Activated CD8-positive, alpha-beta memory T cell treated with anti-CD3 and anti-CD28 coated beads for 48 hours (primary cell): ENCODE data around the gene RABEPK.
"Not testable (repeated sequence)": the region's sequence is repeated elsewhere in the genome, so short reads cannot be mapped to it uniquely, and the experiment has no call there.

Source experiments
- DNase-seq, 3 experiments: peaks; one replicate each; pipeline ENCODE4 v3.0.0-alpha.2; 2020; ENCODE audit warnings: low read depth in 2 of 3, low spot score in 2 of 3

The RABEPK gene

DNA sequence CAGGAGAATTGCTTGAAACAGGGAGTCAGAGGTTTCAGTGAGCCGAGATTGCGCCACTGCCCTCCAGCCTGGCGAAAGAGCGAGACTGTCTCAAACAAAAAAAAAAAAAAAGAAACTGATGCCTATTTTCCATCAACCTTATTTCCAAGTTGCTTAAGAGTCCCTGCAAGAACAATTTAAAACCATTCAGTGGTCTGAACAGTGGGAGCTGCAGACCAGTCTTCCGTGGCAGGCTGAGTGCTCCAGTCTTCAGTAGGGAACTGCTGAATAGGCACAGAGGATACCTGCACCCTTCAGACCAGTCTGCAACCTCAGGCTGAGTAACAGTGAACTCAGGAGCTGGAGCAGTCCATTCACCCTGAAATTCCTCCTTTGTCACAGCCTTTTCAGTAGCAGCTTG is 5.9 kb upstream of the RABEPK start:
- not testable (repeated sequence) for DNase-seq

DNA sequence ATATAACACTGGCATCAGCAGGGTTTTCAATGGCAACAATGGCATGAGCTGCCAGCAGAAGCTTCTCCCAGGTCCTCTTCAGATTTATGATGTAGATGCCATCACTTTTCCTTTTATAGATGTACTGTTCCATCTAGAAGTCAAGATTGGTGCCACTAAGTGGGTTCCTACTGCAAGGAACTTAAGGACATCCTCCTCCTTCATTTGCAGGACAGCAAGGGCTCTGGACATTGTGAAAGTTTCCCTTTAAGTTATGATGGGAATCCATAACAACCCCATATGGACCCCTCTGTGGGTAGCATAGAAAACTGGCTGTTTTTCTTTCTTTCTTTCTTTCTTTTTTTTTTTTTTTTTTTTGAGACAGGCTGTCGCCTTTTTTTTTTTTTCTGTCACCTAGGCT is 4.8 kb upstream of the RABEPK start:
- DNase-seq, result not testable (repeated sequence)

DNA sequence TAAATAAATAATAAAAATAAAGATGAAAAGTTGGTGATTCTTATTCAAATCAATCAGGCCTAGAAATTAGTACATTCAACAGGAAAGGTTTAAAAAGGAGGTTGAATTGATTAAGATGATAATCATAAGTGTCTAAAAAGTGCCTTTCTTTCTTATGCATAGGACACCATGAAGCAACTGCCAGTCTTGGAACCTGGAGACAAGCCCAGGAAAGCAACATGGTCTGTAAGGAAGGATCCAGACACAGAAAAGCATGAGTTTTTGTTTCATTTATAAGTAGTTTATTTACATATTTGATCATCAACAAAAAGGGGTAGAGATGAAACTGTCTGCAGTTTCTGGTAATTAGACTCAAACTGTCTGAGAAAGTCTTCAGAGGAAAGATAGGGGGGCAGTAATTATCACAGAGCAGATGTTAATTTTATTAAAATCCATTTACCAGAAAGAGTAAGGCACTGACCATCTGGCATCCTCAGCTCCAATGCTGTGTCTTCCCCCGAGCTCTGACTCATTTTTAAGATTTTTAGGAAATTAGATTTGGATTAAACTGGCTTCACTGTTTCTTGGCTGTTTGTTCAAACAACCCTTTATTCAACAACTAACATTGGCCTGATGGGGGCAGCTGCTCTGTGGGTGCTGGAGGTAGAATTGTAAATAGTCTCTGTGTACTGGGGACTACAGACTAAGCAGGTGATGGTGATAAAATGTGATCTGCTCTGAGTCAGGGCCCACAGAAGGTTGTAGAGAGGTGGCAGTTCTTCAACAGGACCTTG is 2.7 kb downstream of the RABEPK start:
- no peak for DNase-seq

DNA sequence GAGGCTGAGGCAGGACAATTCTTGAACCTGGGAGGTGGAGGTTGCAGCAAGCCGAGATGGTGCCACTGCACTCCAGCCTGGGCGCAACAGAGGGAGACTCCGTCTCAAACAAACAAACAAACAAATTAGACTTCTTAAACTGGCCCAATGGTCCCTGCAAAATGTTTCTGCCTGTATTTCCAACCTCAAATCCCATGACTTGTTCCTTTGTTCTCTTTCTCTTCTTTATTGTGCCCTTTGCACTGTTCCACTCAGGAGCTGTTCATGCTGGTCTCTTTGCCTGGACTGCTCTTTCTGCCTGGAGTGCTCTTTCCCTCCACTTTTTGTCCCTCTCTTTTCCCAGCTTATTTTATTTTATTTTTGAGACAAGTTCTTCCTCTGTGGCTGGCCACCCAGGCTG is 4.1 kb downstream of the RABEPK start:
- no peak for DNase-seq

DNA sequence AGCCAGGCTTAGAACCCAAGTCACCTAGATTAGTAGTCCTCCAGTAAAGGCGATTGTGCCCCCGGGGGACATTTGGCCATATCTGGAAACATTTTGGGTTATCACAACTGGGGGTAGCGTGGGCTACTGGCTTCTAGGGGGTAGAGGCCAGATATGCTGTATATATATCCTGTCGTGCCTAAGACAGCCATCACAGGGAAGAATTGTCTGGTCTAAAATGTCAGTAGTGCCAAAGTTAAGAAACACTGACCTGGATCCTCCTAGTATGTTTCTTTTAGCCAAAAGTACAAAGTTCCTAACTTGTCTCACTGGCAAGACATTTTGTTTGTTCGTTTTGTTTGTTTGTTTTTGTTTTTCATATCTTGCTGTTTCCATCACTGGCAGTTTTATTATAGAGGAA is 13.8 kb downstream of the RABEPK start:
- DNase-seq, result no peak

DNA sequence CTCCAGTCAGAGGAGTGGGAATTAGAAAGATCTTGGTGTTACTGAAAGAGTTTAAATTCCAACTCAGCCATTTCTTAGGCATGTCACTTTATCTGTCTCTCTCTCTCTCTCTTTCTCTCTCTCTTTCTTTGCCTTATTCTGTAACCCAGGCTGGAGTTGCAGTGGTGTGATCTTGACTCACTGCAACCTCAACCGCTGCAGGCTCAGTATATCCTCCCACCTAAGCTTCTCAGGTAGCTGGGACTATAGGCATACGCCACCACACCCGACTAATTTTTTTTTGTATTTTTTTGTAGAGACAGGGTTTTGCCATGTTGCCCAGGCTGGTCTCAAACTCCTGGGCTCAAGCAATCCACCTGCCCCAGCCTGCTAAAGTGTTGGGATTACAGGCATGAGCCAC is 18.3 kb downstream of the RABEPK start:
- no peak for DNase-seq

DNA sequence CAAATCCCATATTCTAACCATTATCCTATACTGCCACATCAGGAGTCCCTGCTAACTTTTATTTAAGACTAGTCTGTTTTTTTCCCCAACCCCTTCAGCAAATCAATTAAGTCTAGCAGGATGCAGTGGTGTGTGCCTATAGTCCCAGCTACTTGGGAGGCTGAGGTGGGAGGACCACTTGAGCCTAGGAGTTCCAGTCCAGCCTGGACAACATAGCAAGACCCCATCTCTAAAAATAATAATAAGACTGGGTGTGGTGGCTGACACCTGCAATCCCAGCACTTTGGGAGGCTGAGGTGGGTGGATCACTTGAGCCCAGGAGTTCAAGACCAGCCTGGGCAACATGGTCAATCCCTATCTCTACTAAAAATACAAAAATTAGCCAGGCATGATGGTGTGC is 24.5 kb downstream of the RABEPK start:
- DNase-seq, result not testable (repeated sequence)

DNA sequence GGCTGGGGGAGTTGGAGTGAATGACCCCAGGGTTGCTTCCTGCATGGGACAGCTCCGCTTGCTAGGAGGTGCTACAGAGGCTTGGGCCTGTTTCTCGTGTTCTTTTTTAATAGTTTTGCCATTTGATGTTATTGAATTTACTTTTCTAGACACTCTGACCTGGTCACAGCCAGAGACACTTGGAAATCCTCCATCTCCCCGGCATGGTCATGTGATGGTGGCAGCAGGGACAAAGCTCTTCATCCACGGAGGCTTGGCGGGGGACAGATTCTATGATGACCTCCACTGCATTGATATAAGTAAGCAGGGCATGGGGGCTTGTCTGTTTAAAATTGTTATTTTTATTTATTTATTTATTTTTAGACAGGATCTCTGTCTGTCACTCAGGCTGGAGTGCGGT is 27.4 kb downstream of the RABEPK start:
- DNase-seq, result no peak

DNA sequence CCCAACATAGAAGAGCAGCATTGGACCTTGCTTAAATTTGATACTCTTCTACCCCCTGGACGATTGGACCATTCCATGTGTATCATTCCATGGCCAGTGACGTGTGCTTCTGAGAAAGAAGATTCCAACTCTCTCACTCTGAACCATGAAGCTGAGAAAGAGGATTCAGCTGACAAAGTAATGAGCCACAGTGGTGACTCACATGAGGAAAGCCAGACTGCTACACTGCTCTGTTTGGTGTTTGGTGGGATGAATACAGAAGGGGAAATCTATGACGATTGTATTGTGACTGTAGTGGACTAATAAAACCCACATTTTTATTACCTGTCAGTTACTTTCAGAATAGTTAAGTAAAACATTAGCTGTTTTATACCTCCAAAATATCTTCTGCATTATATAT is 33.3 kb downstream of the RABEPK start:
- DNase-seq, result no peak

DNA sequence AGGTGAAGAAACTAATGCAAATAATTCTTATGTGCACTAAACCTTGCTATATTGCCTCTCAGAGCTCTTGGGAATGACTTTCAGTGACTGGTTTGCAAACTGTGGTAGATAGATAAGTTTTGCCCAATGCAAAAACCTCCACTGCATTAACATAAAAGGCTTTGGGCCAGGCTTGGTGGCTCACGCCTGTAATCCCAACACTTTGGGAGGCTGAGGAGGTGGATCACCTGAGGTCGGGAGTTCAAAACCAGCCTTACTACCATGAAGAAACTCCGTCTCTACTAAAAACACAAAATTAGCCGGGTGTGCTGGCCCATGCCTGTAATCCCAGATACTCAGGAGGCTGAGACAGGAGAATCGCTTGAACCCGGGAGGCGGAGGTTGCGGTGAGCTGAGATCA is 33.8 kb downstream of the RABEPK start:
- not testable (repeated sequence) for DNase-seq

DNA sequence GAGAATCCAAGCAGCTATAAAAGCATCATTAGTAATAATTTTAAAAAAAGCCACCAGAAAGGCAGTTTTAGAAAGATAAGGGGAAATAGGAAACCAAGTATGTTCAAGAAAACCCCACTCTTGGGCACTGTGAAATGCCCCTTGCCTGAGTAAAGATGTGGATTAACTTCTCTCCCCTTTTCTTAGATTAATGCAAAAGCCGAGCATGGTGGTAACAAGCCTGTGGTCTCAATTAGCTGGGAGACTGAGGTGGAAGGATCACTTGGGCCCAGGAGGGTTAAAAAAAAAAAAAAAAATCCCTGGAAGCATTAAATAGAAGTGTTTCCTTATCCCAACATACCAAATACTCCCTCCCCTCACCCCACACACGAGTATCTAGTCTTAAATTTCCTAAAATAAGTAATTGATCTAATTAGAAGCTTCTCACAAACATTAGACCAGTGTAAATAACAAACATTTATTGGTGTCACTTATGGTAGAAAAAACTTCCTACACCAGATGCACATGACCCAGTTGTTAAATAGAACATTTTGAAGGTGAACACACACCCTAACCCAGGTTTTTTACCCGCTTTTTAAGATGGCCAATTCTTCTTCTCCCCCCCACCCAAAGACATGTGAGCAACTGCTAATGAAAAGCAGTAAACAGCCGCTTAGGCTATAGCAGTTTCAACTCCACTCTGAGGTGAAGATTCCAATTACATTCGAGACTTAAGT is 35.6 kb downstream of the RABEPK start:
- no peak for DNase-seq

DNA sequence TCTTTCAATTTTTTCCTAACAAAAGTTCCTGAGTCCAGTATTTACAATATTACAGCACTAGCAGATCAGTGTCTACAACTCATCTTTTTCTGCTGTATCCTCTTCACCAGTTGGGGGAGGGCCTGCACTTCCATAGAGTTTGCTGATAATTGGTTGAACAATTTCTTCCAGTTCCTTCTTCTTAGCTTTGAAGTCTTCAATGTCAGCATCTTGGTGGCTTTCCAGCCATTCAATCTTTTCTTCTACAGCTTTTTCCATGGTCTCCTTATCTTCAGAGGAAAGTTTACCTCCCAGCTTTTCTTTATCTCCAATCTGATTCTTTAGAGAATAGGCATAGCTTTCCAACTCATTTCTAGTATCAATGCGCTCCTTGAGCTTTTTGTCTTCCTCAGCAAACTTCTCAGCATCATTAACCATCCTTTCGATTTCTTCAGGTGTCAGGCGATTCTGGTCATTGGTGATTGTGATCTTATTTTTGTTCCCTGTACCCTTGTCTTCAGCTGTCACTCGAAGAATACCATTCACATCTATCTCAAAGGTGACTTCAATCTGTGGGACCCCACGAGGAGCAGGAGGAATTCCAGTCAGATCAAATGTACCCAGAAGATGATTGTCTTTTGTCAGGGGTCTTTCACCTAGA is 36.3 kb downstream of the RABEPK start:
- DNase-seq, result not testable (repeated sequence)

DNA sequence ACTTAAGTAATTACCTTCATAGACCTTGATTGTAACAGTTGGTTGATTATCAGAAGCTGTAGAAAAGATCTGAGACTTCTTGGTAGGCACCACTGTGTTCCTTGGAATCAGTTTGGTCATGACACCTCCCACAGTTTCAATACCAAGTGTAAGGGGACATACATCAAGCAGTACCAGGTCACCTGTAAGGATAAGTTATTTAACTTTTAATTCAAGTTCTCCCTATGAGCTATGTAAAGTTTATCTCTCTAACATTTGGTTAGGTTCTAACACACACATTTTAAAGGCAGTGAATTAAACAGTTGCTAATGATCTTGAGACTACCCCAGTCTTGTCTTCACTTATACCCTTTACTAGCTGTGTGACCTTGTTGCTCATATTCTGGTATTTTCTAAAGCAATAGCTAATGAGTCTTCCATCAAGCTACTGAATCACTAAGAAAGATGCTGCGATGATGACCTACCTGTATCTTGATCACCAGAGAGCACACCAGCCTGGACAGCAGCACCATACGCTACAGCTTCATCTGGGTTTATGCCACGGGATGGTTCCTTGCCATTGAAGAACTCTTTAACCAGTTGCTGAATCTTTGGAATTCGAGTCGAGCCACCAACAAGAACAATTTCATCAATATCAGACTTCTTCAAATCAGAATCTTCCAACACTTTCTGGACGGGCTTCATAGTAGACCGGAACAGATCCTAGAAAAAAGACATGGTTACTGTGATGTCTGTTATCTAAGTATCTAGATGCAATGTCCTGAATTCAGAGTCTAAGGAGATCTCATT is 38.0 kb downstream of the RABEPK start:
- no peak for DNase-seq

DNA sequence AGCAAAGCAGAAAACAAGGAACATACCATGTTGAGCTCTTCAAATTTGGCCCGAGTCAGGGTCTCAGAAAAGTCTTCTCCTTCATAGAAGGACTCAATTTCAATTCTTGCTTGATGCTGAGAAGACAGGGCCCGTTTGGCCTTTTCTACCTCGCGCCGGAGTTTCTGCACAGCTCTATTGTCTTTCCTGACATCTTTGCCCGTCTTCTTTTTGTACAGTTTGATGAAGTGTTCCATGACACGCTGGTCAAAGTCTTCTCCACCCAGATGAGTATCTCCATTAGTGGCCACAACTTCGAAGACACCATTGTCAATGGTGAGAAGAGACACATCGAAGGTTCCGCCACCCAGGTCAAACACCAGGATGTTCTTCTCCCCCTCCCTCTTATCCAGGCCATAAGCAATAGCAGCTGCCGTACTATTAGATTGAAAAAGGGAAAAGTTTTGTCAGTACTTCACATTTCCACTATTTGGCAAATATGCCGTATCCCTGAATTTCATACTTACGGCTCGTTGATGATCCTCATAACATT is 38.6 kb downstream of the RABEPK start:
- no peak for DNase-seq

DNA sequence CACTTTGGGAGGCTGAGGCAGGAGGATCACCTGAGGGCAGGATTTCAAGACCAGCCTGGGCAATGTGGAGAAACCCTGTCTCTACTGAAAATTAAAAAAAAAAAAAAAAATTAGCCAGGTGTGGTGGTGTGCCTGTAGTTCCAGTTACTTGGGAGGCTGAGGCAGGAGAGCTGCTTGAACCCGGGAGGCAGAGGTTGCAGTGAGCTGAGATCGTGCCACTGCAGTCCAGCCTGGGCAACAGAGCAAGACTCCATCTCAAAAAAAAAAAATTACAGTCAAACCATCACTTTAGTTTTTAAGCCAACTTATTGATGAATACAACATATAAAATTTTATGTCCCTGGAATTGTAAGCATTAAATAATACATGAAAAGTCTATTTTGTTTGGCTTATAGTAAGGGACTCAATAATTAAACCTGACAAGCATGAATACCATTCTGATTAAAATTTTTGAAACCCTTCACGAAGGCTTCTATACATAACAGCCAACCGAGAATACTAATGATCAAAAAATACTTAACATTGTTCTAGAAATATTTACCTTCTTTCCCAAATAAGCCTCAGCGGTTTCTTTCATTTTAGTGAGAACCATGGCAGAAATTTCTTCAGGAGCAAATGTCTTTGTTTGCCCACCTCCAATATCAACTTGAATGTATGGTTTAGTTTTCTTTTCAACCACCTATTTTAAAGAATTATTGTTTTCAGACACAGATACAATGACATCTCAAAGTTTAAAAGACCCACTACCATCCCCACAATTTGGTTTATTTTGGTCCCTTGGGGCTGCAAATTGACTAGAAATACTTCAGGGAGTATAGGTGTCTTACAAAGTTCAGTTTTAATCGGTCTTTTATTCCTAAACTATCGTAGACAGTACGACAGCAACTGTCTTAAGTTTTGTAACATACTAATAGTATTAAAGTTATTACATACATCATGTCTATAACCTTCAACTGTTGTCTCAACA is 39.6 kb downstream of the RABEPK start:
- DNase-seq, result no peak

DNA sequence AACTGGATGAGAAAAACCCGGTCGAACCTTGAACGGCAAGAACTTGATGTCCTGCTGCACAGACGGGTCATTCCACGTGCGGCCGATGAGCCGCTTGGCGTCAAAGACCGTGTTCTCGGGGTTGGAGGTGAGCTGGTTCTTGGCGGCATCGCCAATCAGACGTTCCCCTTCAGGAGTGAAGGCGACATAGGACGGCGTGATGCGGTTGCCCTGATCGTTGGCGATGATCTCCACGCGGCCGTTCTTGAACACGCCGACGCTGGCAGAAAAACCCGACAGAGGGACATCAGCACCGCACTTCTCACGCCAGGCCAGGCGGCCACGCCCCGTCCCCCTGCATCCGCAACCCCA is 40.3 kb downstream of the RABEPK start:
- DNase-seq, result peak in 1 of 3 experiments; percentile 18

DNA sequence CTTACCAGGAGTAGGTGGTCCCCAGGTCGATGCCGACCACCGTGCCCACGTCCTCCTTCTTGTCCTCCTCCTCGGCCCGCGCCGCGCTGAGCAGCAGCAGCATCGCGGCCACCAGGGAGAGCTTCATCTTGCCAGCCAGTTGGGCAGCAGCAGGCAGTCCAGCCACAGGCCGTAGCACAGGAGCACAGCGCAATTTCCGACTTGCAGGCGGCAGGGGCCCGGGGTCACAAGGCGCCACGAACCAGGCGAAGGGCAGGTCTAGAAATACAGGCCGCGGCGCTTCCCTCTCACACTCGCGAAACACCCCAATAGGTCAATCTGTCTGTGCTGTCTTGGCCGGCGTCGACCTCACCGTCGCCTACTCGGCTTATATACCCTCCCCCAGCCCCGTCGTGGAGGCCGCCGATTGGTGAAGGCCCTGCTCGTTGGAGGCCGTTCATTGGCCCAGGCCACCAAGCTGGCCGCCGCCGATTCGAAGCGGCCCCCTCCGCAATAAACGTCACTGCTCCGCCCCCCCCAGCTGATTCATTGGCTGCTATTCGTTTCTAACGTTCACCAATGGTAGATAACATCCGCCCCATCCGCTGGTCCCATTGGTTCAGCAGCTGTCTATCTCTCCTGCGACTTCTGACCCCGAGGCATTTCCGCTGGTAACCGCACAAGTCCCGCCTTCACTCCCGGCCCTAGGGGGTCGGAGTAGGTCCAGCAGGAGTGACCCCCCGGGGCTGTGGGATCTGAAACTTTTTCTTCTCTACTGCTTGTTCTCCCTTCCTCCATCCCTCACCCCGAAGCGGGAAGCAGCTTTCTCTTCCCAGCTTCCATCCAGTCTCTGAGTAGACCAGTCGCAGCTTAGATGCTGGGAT is 40.9 kb downstream of the RABEPK start, which contains the start of gene HSPA5:
HSPA5 (minus strand) TSS at position 344 of the 863 bp plus-strand sequence; CDS start at position 127, 217 bp downstream.
- peak; percentile 98 to 99 (median 99) for DNase-seq

DNA sequence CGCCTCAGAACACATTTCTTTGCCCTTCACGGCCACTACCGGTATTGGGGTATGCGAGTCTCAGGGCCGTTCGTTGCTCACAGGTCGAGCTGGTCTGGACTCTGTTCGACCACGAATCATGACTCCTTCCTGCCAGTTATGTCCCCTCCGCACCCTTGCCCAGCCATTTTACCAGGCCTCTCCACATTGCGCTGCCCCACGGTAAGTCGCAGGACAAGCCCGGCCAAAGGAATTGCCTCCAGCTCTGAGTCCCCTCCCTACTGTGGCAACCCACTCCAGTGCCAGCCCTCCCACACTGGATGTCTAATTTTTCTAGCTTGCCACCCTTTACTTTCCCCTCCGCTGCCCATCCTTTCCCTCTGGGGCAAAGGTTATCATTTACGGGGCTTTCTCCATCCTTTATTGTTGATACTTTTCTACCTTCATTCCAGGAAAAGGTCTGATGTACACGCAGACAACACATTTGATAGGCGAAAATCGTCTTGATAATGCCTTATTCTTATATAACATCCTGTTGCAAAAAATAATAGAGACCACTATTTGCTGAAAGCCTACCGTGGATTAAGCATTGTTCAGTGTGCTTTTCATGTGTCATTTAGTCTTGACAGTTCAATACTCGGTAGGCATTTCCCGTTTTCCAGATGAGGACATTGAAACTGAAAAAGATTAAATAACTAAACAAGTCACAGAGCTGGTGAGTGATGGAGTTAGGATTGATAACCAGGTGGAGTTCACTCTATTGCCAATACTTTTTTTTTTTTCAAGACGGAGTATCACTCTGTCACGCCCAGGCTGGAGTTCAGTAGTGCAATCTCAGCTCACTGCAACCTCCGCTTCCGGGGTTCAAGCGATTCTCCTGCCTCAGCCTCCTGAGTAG is 41.8 kb downstream of the RABEPK start:
- no peak for DNase-seq
